ENCODE data around the gene MINPP1. TPM values are rescaled to one million over a fixed set of nuclear protein-coding genes. Genes with fewer than 3 reads are reported as not detected.

Gene MINPP1
- total RNA-seq, 3 donors from 2014 or later (not counting 1 experiment from before 2014, with no cell fraction given): 3.6 to 5.8 (median 5.4) TPM

- H3K4me3 ChIP-seq (ENCODE audit: low read length): no peak overlapping the region
- TF ChIP-seq CTCF (IDR thresholded peaks at IDR 0.05): no peak
- no CpG with 5 or more reads among the region's 1 CpG for WGBS (ENCODE audit: insufficient coverage)
- H3K27me3 Mint-ChIP-seq (ENCODE audit: low read depth in 2 of 2): peaks cover 9 to 26% of the 10 kb centered on the region in 2 donors
- H3K36me3 Mint-ChIP-seq: no peaks in the 10 kb centered on the region
- H3K9me3 Mint-ChIP-seq: no peaks in the 10 kb centered on the region
- H3K4me1 ChIP-seq (ENCODE audit: control insufficient read depth, insufficient read depth, low read length): no peaks in the 10 kb centered on the region
- no peak overlapping the region for H3K27ac ChIP-seq (ENCODE audit: low read length)
- no peaks in the 10 kb centered on the region for H3K9me3 ChIP-seq (ENCODE audit: control insufficient read depth, insufficient read depth, low read length)
- H3K4me1 Mint-ChIP-seq: no peaks in the 10 kb centered on the region
- H3K27me3 ChIP-seq (ENCODE audit: control insufficient read depth, insufficient read depth, low read length): peaks cover 6% of the 10 kb centered on the region
- DNase-seq: no peak
- intact Hi-C loops (cut with micrococcal nuclease): no loop called here
- no peak for ATAC-seq
- H3K27ac Mint-ChIP-seq: no peak overlapping the region
- no peak overlapping the region for H3K4me3 Mint-ChIP-seq
- no peaks in the 10 kb centered on the region for H3K36me3 ChIP-seq (ENCODE audit: control insufficient read depth, insufficient read depth, low read length)
Observed at GRCh38 chr10:87580016-87580415, 75.3 kb downstream of the MINPP1 start.

- DNase-seq (no peak), ATAC-seq (no peak)
- Mint-ChIP-seq H3K4me3 (no peak overlapping the region), H3K9me3 (no peaks in the 10 kb centered on the region), H3K4me1 (no peaks in the 10 kb centered on the region), H3K36me3 (no peaks in the 10 kb centered on the region), H3K27ac (no peak overlapping the region), H3K27me3 (ENCODE audit: low read depth in 2 of 2) (peaks cover 7 to 12% of the 10 kb centered on the region in 2 donors)
- H3K36me3 ChIP-seq (ENCODE audit: control insufficient read depth, insufficient read depth, low read length): no peaks in the 10 kb centered on the region
- H3K4me3 ChIP-seq (ENCODE audit: low read length): no peak overlapping the region
- 95% methylated on average over 1 of the region's 5 CpGs for WGBS (ENCODE audit: insufficient coverage)
- H3K27me3 ChIP-seq (ENCODE audit: control insufficient read depth, insufficient read depth, low read length): no peaks in the 10 kb centered on the region
- H3K27ac ChIP-seq (ENCODE audit: low read length): no peak overlapping the region
- H3K9me3 ChIP-seq (ENCODE audit: control insufficient read depth, insufficient read depth, low read length): no peaks in the 10 kb centered on the region
- H3K4me1 ChIP-seq (ENCODE audit: control insufficient read depth, insufficient read depth, low read length): no peaks in the 10 kb centered on the region
- intact Hi-C loops (cut with micrococcal nuclease): no loop called here
- no peak for TF ChIP-seq CTCF (IDR thresholded peaks at IDR 0.05)
Observed at GRCh38 chr10:87585565-87586514, 81.1 kb downstream of the MINPP1 start.

- Histone ChIP-seq H3K27ac (ENCODE audit: low read length) (no peak overlapping the region), H3K9me3 (ENCODE audit: control insufficient read depth, insufficient read depth, low read length) (no peaks in the 10 kb centered on the region), H3K36me3 (ENCODE audit: control insufficient read depth, insufficient read depth, low read length) (no peaks in the 10 kb centered on the region), H3K4me3 (ENCODE audit: low read length) (no peak overlapping the region), H3K4me1 (ENCODE audit: control insufficient read depth, insufficient read depth, low read length) (no peaks in the 10 kb centered on the region), H3K27me3 (ENCODE audit: control insufficient read depth, insufficient read depth, low read length) (no peaks in the 10 kb centered on the region)
- Mint-ChIP-seq H3K27me3 (ENCODE audit: low read depth in 2 of 2) (peaks cover 12% of the 10 kb centered on the region in 2 donors), H3K9me3 (no peaks in the 10 kb centered on the region), H3K36me3 (no peaks in the 10 kb centered on the region), H3K27ac (no peak overlapping the region), H3K4me1 (no peaks in the 10 kb centered on the region), H3K4me3 (no peak overlapping the region)
- intact Hi-C loops (cut with micrococcal nuclease): no loop called here
- ATAC-seq (no peak), DNase-seq (no peak)
- no peak for TF ChIP-seq CTCF (IDR thresholded peaks at IDR 0.05)
- WGBS (ENCODE audit: insufficient coverage): 76% methylated on average over 1 of the region's 3 CpGs
Observed at GRCh38 chr10:87589645-87590051, 85.0 kb downstream of the MINPP1 start.

All from natural killer cell (primary cell).